ENCODE data around the gene WASHC2A.
"Not testable (repeated sequence)": the region's sequence is repeated elsewhere in the genome, so short reads cannot be mapped to it uniquely, and the experiment has no call there.

The WASHC2A gene

DNA sequence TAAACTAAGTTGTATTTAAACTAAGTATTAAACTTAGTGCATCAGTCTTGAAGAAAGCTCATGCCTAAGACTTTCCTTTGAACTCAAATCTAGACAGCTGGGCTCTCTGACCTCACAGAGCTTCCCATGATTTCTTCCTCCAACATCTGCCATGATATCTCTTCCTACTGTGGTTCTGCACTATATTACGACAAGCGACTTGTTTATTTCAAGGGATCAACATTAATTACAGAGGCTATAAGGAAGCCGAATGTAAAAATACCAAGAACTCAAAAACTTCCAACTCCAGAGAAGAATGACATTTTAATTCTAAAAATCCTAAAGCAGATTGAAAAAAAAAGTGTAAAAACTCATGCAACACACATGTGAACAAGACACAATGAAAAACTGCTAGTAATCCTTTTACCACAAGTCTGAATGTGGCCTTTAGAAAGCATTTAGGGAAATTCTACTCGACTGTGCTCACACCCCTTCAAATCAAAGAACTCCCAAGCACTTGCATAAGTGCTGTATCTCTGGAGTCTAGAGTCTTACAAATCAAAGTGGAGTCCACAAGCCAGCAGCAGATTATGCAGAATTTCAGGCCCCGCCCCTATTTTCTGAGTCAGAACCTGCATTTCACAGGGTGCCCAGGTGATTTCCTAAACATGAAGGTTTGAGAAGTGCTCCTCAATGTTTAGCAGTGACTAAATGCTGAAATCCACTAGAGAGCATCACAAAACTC is 22.7 kb upstream of the WASHC2A start:
- Histone ChIP-seq H3K27me3 (ENCODE audit: control insufficient read depth in 1 of 2, insufficient read depth in 2 of 2, low read length in 2 of 2) (no peaks in the 10 kb centered on the region), H3K4me1 (ENCODE audit: control insufficient read depth, insufficient read depth, low read length) (no peaks in the 10 kb centered on the region), H3K9ac (ENCODE audit: low read length in 2 of 2) (no peak overlapping the region), H3K27ac (ENCODE audit: low read length) (no peak overlapping the region), H3K36me3 (ENCODE audit: control insufficient read depth in 2 of 2, insufficient read depth in 2 of 2, low read length in 2 of 2) (no peaks in the 10 kb centered on the region), H3K9me3 (ENCODE audit: control insufficient read depth in 2 of 2, low read length in 2 of 2) (no peaks in the 10 kb centered on the region), H3K4me3 (ENCODE audit: low read length in 2 of 2) (no peak overlapping the region)

DNA sequence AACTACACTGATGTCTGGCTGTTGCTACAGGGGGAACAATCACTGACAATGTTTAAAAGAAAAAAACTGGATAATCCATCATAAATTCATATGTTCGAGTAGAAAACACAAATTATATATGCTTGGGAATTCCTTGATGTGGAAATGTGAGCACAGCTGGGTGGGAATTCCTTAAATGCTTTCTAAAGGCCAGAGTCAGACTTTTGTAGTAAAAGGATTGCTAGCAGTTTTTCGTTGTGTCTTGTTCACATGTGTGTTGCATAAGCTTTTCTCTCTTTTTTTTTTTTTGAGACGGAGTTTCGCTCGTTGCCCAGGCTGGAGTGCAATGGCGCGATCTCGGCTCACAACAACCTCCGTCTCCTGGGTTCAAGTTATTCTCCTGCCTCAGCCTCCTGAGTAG is 21.3 kb upstream of the WASHC2A start:
- H3K27ac ChIP-seq (ENCODE audit: low read length); H3K36me3 ChIP-seq (ENCODE audit: control insufficient read depth in 2 of 2, insufficient read depth in 2 of 2, low read length in 2 of 2); H3K9ac ChIP-seq (ENCODE audit: low read length in 2 of 2); H3K4me3 ChIP-seq (ENCODE audit: low read length in 2 of 2); H3K9me3 ChIP-seq (ENCODE audit: control insufficient read depth in 2 of 2, low read length in 2 of 2); H3K4me1 ChIP-seq (ENCODE audit: control insufficient read depth, insufficient read depth, low read length); H3K27me3 ChIP-seq (ENCODE audit: control insufficient read depth in 1 of 2, insufficient read depth in 2 of 2, low read length in 2 of 2): not testable (repeated sequence)

DNA sequence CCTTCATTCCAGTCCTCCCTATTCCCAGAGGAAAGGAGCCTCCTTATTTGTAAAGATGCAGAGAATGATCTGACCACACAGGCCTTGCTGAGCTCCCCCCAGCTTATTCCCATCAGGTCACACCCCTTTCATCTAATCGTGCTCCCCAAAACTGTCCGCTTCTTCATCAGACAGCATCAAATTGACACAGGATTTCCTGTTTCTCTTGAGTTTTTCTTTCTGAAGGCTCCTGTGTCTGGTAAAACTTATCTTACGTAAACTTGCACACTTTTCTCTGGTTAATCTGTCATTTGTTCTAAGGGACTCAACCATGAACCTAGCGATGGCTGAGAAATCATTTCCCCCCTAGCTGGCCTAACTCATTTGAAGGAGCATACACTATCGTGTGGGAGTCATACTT is 20.2 kb upstream of the WASHC2A start:
- not testable (repeated sequence) for H3K36me3 ChIP-seq (ENCODE audit: control insufficient read depth in 2 of 2, insufficient read depth in 2 of 2, low read length in 2 of 2); H3K9me3 ChIP-seq (ENCODE audit: control insufficient read depth in 2 of 2, low read length in 2 of 2); H3K9ac ChIP-seq (ENCODE audit: low read length in 2 of 2); H3K4me3 ChIP-seq (ENCODE audit: low read length in 2 of 2); H3K27me3 ChIP-seq (ENCODE audit: control insufficient read depth in 1 of 2, insufficient read depth in 2 of 2, low read length in 2 of 2); H3K4me1 ChIP-seq (ENCODE audit: control insufficient read depth, insufficient read depth, low read length); H3K27ac ChIP-seq (ENCODE audit: low read length)

- H3K36me3 ChIP-seq (ENCODE audit: control insufficient read depth in 2 of 2, insufficient read depth in 2 of 2, low read length in 2 of 2); H3K27me3 ChIP-seq (ENCODE audit: control insufficient read depth in 1 of 2, insufficient read depth in 2 of 2, low read length in 2 of 2); H3K9ac ChIP-seq (ENCODE audit: low read length in 2 of 2); H3K27ac ChIP-seq (ENCODE audit: low read length); H3K4me3 ChIP-seq (ENCODE audit: low read length in 2 of 2); H3K4me1 ChIP-seq (ENCODE audit: control insufficient read depth, insufficient read depth, low read length); H3K9me3 ChIP-seq (ENCODE audit: control insufficient read depth in 2 of 2, low read length in 2 of 2): not testable (repeated sequence)
These were observed 15.6 kb upstream of the WASHC2A start for GRCh38 chr10:50051995-50052660.

GRCh38 chr10:50052778-50053376 is 14.9 kb upstream of the WASHC2A start:
- H3K36me3 ChIP-seq (ENCODE audit: control insufficient read depth in 2 of 2, insufficient read depth in 2 of 2, low read length in 2 of 2); H3K9ac ChIP-seq (ENCODE audit: low read length in 2 of 2); H3K4me3 ChIP-seq (ENCODE audit: low read length in 2 of 2); H3K27me3 ChIP-seq (ENCODE audit: control insufficient read depth in 1 of 2, insufficient read depth in 2 of 2, low read length in 2 of 2); H3K4me1 ChIP-seq (ENCODE audit: control insufficient read depth, insufficient read depth, low read length); H3K9me3 ChIP-seq (ENCODE audit: control insufficient read depth in 2 of 2, low read length in 2 of 2); H3K27ac ChIP-seq (ENCODE audit: low read length): not testable (repeated sequence)

- not testable (repeated sequence) for H3K9me3 ChIP-seq (ENCODE audit: control insufficient read depth in 2 of 2, low read length in 2 of 2); H3K36me3 ChIP-seq (ENCODE audit: control insufficient read depth in 2 of 2, insufficient read depth in 2 of 2, low read length in 2 of 2); H3K9ac ChIP-seq (ENCODE audit: low read length in 2 of 2); H3K27ac ChIP-seq (ENCODE audit: low read length); H3K4me3 ChIP-seq (ENCODE audit: low read length in 2 of 2); H3K4me1 ChIP-seq (ENCODE audit: control insufficient read depth, insufficient read depth, low read length); H3K27me3 ChIP-seq (ENCODE audit: control insufficient read depth in 1 of 2, insufficient read depth in 2 of 2, low read length in 2 of 2)
These were observed 12.1 kb upstream of the WASHC2A start for GRCh38 chr10:50055494-50056292.

DNA sequence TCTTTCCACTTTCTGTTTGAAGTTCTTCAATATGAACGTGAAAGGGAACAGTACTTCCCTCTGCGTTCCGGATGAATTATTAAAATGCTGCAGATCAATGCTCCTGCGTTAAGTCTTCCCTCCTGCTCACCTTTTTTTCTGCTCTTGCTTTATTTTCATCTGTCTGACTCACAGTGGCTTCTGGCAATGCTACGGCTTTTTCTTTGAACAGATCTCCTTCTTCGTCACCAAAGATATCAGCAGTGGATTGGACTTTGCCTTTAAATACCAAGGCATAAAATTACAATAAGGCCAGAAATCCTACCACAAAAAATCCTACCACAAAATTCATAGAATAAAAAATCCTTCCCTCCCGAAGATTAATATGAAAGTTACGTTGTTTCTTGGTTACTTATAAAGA is 11.1 kb upstream of the WASHC2A start:
- not testable (repeated sequence) for H3K27ac ChIP-seq (ENCODE audit: low read length); H3K4me3 ChIP-seq (ENCODE audit: low read length in 2 of 2); H3K9ac ChIP-seq (ENCODE audit: low read length in 2 of 2); H3K4me1 ChIP-seq (ENCODE audit: control insufficient read depth, insufficient read depth, low read length); H3K36me3 ChIP-seq (ENCODE audit: control insufficient read depth in 2 of 2, insufficient read depth in 2 of 2, low read length in 2 of 2); H3K27me3 ChIP-seq (ENCODE audit: control insufficient read depth in 1 of 2, insufficient read depth in 2 of 2, low read length in 2 of 2); H3K9me3 ChIP-seq (ENCODE audit: control insufficient read depth in 2 of 2, low read length in 2 of 2)

DNA sequence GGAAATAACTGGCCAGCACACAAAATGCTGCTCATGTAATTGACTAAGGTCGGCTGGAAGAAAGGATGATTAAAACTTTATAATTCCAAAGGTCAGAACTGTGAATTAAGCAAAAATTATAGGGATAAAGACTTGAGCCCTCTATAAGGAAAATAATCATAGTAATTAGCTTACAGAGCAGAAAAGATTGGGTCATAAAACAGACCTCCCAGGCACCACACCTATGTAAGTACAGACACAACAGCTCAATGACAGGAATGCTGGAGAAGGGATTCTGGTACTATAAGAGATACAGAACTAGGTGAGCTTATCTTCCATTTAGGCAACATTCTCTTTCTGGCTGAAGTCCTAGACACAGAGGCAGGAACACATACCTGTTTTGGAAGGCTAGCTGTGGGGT is 9.0 kb upstream of the WASHC2A start:
- H3K4me3 ChIP-seq (ENCODE audit: low read length in 2 of 2); H3K9me3 ChIP-seq (ENCODE audit: control insufficient read depth in 2 of 2, low read length in 2 of 2); H3K4me1 ChIP-seq (ENCODE audit: control insufficient read depth, insufficient read depth, low read length); H3K27ac ChIP-seq (ENCODE audit: low read length); H3K36me3 ChIP-seq (ENCODE audit: control insufficient read depth in 2 of 2, insufficient read depth in 2 of 2, low read length in 2 of 2); H3K9ac ChIP-seq (ENCODE audit: low read length in 2 of 2); H3K27me3 ChIP-seq (ENCODE audit: control insufficient read depth in 1 of 2, insufficient read depth in 2 of 2, low read length in 2 of 2): not testable (repeated sequence)

DNA sequence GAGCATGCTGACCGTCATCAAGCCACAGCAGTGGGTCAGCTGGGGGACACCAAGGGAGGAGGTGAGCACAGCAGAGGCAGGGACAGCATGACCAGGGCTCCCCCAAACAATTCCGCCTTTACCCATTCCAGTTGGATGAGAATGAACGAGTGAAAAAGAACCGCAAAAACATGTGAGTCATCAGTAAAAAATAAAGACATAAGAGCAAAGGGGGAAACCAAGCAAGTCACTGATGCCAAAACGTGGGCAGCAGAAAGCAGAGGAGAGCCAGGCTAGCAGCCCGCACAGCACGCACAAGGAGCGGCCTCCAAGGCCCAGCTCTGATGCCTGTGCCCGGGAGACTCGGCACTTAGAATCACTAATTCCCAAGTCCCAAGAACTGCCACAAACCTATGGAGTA is 7.8 kb upstream of the WASHC2A start:
- not testable (repeated sequence) for H3K27me3 ChIP-seq (ENCODE audit: control insufficient read depth in 1 of 2, insufficient read depth in 2 of 2, low read length in 2 of 2)

GRCh38 chr10:50061548-50061947 is 6.2 kb upstream of the WASHC2A start:
- not testable (repeated sequence) for H3K27ac ChIP-seq (ENCODE audit: low read length); H3K4me3 ChIP-seq (ENCODE audit: low read length in 2 of 2); H3K27me3 ChIP-seq (ENCODE audit: control insufficient read depth in 1 of 2, insufficient read depth in 2 of 2, low read length in 2 of 2); H3K4me1 ChIP-seq (ENCODE audit: control insufficient read depth, insufficient read depth, low read length); H3K9me3 ChIP-seq (ENCODE audit: control insufficient read depth in 2 of 2, low read length in 2 of 2); H3K9ac ChIP-seq (ENCODE audit: low read length in 2 of 2); H3K36me3 ChIP-seq (ENCODE audit: control insufficient read depth in 2 of 2, insufficient read depth in 2 of 2, low read length in 2 of 2)

More for the DNA sequence above, 7.8 kb upstream of the WASHC2A start:
- not testable (repeated sequence) for H3K36me3 ChIP-seq (ENCODE audit: control insufficient read depth in 2 of 2, insufficient read depth in 2 of 2, low read length in 2 of 2); H3K4me1 ChIP-seq (ENCODE audit: control insufficient read depth, insufficient read depth, low read length); H3K9me3 ChIP-seq (ENCODE audit: control insufficient read depth in 2 of 2, low read length in 2 of 2); H3K27ac ChIP-seq (ENCODE audit: low read length); H3K4me3 ChIP-seq (ENCODE audit: low read length in 2 of 2); H3K9ac ChIP-seq (ENCODE audit: low read length in 2 of 2)
